ENCODE measurements around the gene CMTM1.
"Not testable (repeated sequence)": the region's sequence is repeated elsewhere in the genome, so short reads cannot be mapped to it uniquely, and the experiment has no call there.

The CMTM1 gene

DNA sequence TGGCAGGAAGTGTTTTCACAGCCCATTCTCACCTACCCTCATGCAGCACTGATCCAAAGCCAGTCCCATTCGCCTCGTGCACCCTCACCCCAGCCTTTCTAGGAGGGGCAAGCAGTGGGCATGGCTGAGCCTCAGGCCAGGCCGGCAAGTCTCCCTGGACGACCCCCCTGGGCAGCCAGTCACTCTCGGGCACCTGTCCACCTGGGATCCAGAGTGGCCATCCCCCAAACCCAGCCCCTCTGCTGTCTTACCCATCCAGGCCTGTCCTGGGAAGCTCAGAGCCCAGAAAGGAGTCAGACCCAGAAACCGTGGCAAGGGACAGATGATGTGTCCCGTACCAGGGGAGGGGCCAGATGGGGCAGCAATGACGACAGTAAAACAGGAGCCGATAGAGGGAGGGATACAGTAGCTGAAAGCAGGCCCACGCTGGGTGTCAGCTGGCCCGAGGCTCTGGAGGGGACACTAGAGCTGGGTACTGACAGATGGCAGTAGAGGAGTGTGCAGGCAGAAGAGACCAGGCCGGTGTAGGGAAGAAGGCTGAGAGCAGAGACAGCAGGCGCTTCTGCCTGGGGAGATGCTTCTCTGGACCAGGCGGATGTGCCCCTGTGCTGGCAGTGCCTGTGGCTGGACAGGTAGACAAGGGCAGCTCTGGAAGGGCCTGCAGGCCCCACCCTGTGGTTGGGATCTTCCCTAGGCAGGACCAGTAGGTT lies 44.0 kb downstream of the CMTM1 start (continued):
- TF ChIP-seq, protein P1, sequence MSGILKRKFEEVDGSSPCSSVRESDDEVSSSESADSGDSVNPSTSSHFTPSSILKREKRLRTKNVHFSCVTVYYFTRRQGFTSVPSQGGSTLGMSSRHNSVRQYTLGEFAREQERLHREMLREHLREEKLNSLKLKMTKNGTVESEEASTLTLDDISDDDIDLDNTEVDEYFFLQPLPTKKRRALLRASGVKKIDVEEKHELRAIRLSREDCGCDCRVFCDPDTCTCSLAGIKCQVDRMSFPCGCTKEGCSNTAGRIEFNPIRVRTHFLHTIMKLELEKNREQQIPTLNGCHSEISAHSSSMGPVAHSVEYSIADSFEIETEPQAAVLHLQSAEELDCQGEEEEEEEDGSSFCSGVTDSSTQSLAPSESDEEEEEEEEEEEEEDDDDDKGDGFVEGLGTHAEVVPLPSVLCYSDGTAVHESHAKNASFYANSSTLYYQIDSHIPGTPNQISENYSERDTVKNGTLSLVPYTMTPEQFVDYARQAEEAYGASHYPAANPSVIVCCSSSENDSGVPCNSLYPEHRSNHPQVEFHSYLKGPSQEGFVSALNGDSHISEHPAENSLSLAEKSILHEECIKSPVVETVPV (CRISPR knock-in tag; IDR thresholded peaks at IDR 0.05) = no peak
- TF ChIP-seq, protein P2, sequence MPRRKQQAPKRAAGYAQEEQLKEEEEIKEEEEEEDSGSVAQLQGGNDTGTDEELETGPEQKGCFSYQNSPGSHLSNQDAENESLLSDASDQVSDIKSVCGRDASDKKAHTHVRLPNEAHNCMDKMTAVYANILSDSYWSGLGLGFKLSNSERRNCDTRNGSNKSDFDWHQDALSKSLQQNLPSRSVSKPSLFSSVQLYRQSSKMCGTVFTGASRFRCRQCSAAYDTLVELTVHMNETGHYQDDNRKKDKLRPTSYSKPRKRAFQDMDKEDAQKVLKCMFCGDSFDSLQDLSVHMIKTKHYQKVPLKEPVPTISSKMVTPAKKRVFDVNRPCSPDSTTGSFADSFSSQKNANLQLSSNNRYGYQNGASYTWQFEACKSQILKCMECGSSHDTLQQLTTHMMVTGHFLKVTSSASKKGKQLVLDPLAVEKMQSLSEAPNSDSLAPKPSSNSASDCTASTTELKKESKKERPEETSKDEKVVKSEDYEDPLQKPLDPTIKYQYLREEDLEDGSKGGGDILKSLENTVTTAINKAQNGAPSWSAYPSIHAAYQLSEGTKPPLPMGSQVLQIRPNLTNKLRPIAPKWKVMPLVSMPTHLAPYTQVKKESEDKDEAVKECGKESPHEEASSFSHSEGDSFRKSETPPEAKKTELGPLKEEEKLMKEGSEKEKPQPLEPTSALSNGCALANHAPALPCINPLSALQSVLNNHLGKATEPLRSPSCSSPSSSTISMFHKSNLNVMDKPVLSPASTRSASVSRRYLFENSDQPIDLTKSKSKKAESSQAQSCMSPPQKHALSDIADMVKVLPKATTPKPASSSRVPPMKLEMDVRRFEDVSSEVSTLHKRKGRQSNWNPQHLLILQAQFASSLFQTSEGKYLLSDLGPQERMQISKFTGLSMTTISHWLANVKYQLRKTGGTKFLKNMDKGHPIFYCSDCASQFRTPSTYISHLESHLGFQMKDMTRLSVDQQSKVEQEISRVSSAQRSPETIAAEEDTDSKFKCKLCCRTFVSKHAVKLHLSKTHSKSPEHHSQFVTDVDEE (CRISPR knock-in tag; IDR thresholded peaks at IDR 0.05) = no peak
- TF ChIP-seq SNAI2 (CRISPR knock-in tag; IDR thresholded peaks at IDR 0.05) (no peak), ZNF565 (CRISPR knock-in tag; conservative IDR thresholded peaks at IDR 0.05; ENCODE audit: low read depth) (no peak), ESRRG (CRISPR knock-in tag; IDR thresholded peaks at IDR 0.05) (no peak)

DNA sequence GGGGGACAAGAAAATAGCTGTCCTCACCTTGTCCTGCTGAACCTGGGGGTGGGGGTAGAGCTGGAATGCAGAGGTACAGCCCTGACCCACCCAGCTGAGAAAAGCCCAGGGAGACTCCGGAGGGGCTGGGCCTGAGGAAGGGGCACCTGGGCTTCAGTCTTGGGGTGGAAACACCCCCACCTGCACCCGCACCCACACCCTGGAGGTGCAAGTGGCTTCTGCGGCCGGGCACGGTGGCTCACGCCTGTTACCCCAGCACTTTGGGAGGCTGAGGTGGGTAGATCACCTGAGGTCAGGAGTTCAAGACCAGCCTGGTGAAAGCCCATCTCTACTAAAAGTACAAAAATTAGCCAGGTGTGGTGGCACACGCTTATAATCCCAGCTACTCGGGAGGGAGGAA lies 45.7 kb downstream of the CMTM1 start:
- not testable (repeated sequence) for ATAC-seq

DNA sequence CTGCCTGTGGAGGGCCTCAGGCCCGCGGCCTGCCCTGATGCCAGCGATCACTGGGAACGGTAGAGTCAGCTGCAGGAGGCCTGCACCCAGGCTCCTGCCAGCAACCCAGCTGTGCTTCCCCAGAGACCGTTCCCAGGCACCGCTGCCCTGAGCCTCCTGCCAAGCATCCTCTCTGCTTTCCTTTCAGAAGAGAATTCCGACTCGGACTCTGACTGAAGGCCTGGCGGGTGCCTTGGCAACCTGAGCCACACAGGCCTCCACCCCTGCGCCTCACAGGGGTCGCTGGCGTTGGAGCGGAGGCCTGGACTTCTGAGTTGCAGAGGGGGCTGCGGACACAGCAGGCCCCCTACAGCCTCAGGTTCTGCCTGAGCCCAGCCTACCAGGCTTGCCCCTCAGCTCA lies 46.2 kb downstream of the CMTM1 start:
- ATAC-seq = no peak
- TF ChIP-seq, protein P3, sequence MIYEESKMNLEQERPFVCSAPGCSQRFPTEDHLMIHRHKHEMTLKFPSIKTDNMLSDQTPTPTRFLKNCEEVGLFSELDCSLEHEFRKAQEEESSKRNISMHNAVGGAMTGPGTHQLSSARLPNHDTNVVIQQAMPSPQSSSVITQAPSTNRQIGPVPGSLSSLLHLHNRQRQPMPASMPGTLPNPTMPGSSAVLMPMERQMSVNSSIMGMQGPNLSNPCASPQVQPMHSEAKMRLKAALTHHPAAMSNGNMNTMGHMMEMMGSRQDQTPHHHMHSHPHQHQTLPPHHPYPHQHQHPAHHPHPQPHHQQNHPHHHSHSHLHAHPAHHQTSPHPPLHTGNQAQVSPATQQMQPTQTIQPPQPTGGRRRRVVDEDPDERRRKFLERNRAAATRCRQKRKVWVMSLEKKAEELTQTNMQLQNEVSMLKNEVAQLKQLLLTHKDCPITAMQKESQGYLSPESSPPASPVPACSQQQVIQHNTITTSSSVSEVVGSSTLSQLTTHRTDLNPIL (CRISPR knock-in tag; IDR thresholded peaks at IDR 0.05; ENCODE audit: low read depth) = no peak
- TF ChIP-seq TOX (CRISPR knock-in tag; IDR thresholded peaks at IDR 0.05; ENCODE audit: borderline replicate concordance) (no peak), SNAI2 (CRISPR knock-in tag; IDR thresholded peaks at IDR 0.05) (no peak), OSR1 (CRISPR knock-in tag; IDR thresholded peaks at IDR 0.05) (no peak), ZFP3 (CRISPR knock-in tag; IDR thresholded peaks at IDR 0.05) (no peak), ZNF70 (CRISPR knock-in tag; IDR thresholded peaks at IDR 0.05) (no peak), BACH2 (CRISPR knock-in tag; IDR thresholded peaks at IDR 0.05; ENCODE audit: borderline replicate concordance) (no peak), ZNF8 (CRISPR knock-in tag; IDR thresholded peaks at IDR 0.05) (no peak), ARNTL (CRISPR knock-in tag; IDR thresholded peaks at IDR 0.05; ENCODE audit: borderline replicate concordance, low read depth) (no peak), CSDC2 (CRISPR knock-in tag; IDR thresholded peaks at IDR 0.05) (no peak), ESRRG (CRISPR knock-in tag; IDR thresholded peaks at IDR 0.05) (no peak)
- TF ChIP-seq, protein P2 (CRISPR knock-in tag; IDR thresholded peaks at IDR 0.05) = no peak
- TF ChIP-seq, protein P1 (CRISPR knock-in tag; IDR thresholded peaks at IDR 0.05) = no peak
- TF ChIP-seq, protein P4, sequence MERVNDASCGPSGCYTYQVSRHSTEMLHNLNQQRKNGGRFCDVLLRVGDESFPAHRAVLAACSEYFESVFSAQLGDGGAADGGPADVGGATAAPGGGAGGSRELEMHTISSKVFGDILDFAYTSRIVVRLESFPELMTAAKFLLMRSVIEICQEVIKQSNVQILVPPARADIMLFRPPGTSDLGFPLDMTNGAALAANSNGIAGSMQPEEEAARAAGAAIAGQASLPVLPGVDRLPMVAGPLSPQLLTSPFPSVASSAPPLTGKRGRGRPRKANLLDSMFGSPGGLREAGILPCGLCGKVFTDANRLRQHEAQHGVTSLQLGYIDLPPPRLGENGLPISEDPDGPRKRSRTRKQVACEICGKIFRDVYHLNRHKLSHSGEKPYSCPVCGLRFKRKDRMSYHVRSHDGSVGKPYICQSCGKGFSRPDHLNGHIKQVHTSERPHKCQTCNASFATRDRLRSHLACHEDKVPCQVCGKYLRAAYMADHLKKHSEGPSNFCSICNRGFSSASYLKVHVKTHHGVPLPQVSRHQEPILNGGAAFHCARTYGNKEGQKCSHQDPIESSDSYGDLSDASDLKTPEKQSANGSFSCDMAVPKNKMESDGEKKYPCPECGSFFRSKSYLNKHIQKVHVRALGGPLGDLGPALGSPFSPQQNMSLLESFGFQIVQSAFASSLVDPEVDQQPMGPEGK (CRISPR knock-in tag; IDR thresholded peaks at IDR 0.05; ENCODE audit: borderline replicate concordance) = no peak
- TF ChIP-seq, protein P5, sequence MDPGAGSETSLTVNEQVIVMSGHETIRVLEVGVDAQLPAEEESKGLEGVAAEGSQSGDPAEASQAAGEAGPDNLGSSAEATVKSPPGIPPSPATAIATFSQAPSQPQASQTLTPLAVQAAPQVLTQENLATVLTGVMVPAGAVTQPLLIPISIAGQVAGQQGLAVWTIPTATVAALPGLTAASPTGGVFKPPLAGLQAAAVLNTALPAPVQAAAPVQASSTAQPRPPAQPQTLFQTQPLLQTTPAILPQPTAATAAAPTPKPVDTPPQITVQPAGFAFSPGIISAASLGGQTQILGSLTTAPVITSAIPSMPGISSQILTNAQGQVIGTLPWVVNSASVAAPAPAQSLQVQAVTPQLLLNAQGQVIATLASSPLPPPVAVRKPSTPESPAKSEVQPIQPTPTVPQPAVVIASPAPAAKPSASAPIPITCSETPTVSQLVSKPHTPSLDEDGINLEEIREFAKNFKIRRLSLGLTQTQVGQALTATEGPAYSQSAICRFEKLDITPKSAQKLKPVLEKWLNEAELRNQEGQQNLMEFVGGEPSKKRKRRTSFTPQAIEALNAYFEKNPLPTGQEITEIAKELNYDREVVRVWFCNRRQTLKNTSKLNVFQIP (CRISPR knock-in tag; IDR thresholded peaks at IDR 0.05; ENCODE audit: borderline replicate concordance, low read depth) = no peak
